Epidermal melanocyte (primary cell): ENCODE data around the gene EHBP1.
"Not testable (repeated sequence)": the region's sequence is repeated elsewhere in the genome, so short reads cannot be mapped to it uniquely, and the experiment has no call there.

ENCODE experiments used
- DNase-seq: peaks from one replicate; pipeline ENCODE4 v3.0.0; 2011; ENCODE audit warnings: low spot score; ENCODE audit not compliant: insufficient read length

The EHBP1 gene

GRCh38 chr2:63009490-63009889, 304.0 kb downstream of the EHBP1 start:
- no peak for DNase-seq

DNA sequence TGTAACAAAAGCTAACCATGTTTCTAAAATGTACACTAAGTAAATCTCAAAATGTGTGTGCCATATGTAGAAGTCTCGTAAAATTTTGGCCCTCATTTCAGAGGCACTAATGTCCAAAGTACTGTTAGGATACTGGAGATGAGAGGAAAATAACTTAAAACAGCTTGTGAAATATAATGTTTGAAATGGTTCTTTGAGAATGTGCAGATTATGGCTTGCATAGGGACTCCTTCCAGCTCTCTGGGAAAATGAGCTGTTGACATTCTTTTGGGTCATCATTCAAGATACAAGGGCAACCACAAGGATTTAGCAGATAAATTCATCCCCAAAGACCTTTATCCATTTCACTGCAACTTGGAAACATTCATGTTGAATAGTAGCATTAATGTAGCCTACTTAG, 307.0 kb downstream of the EHBP1 start:
- DNase-seq, result no peak

GRCh38 chr2:63013438-63013837, 307.9 kb downstream of the EHBP1 start:
- no peak for DNase-seq

DNA sequence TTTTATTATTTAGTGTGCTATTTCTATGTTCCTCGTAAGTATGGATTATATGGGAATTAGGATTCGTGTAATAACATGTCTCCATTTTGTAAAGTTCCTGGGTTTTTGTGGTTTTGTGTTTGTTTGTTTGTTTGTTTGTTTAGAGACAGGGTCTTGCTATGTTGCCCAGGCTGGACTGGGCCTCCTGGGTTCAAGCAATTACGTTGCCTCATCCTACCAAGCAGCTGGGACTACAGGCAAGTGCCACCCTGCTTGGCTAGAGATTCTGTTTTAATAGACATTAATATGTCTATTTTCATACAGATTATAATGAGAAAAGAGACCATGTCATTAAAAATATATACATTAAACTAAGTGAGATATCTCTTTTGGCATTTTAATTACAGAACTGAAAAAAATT, 309.9 kb downstream of the EHBP1 start:
- DNase-seq, result no peak

DNA sequence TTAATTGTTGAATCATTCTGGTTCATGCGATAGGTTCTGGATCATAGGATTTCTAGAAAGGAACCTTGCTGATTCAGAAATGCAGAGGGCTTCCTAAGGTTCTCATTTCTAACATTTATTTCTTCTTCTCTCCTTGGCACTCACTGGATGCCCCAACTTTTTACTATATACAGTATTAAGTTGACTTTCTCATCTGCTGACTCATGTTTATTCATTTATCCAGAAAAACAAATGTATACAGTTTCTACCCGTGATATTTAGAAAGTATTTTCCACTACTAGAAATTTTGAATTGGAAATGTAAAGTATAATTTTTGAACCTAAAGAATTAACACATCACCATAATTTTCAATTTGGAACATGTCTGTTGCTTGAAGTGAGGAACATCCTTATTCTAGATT, 312.9 kb downstream of the EHBP1 start:
- no peak for DNase-seq

- DNase-seq, result not testable (repeated sequence)
Measured at GRCh38 chr2:63019686-63020085, 314.2 kb downstream of the EHBP1 start.

DNA sequence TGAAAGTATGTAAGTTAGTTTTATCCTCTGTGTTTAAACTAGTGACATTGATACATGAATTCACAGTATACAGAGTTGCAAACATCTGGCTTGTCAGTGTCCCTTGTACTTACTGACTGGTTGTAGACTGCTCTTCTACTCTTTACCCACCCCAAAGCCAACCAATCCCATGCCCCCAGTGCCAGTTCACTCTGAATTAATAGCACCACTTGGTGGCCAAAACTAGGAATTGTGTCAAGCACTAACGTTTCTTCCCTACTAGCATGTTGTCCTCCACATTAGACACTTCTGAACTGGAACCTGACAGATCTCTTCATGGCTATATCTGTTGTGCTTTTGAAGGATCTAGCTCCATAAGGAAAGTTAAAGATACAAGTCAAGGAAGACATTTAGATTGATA, 317.9 kb downstream of the EHBP1 start:
- no peak for DNase-seq

DNA sequence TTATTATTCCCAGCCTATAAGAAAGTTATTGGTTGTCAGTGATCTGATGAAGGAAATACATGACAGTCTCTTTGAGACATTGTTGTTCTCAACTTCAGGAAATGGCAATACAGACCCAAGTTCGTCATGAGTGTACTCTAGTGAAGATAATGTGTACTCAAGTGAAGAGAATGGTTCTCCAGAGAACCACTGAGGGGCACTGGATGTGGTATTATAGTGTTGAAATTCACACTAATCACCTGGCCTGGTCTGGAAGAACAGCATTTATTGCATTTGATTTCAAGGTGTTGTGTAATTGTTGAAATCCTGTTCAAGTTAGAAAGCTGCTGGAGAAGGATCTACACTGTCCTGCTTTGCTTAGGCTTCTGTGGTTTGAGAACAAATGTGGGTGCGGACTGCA, 321.7 kb downstream of the EHBP1 start:
- no peak for DNase-seq

GRCh38 chr2:63029058-63029457, 323.5 kb downstream of the EHBP1 start:
- DNase-seq, result no peak

DNA sequence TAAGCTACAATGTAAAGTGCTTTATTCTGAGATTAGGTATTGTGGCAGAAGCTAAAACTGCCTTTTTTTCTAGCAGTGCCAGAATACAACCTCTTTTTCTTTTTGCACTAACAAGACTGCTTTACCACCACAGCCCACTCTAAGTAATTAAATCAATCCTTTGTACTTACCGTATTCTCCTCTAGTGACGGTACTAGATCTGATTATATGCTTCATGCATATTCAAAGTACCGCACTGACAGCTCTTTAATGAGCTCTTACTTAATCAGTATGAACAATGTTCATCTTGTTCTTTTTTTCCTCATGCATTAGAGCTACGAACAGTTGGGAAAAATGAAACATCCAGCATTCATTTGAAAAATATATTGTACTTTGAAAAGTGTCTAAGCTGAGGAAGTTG, 329.0 kb downstream of the EHBP1 start:
- DNase-seq, result no peak

GRCh38 chr2:63035169-63035568, 329.7 kb downstream of the EHBP1 start:
- no peak for DNase-seq

DNA sequence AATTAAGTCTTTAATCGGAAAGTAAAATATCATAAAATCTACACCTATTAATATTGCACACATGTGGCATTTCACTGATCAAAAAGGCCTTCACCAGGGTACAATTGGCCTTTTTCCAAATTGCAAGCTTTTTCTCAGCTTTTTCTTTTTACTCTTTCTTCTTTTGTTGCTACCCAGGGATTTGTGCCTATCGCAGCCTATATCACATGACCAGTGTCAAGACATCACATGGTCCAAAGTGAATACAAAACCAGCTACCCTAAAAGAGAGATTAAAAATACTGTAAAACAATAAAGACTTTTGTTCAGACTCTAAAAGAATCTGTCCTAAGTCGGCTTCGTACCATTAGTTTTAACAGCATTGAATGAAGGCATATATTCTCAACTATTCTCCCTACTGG, 330.1 kb downstream of the EHBP1 start:
- no peak for DNase-seq

- DNase-seq, result no peak
Measured at GRCh38 chr2:63038034-63038433, 332.5 kb downstream of the EHBP1 start.

- DNase-seq, result no peak
Measured at GRCh38 chr2:63040586-63040985, 335.1 kb downstream of the EHBP1 start.

DNA sequence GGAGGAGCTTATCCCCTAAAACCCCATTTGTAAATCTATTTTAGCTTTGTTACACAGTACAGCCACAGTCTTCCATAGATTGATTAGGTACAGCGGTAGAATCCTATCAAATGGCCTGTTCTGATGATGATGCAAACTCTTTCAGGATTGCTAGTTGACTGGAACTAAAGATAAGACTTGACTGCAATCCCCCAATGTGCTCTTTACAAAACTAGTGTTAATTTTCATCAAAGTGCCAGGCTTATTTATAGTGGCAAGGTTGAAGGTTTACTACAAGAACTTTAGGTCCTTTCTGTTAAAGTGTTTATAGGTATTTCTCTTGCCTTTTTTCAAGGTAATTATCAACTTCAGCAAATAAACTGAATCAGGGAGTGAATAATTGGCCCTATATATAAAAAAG, 336.1 kb downstream of the EHBP1 start:
- no peak for DNase-seq

DNA sequence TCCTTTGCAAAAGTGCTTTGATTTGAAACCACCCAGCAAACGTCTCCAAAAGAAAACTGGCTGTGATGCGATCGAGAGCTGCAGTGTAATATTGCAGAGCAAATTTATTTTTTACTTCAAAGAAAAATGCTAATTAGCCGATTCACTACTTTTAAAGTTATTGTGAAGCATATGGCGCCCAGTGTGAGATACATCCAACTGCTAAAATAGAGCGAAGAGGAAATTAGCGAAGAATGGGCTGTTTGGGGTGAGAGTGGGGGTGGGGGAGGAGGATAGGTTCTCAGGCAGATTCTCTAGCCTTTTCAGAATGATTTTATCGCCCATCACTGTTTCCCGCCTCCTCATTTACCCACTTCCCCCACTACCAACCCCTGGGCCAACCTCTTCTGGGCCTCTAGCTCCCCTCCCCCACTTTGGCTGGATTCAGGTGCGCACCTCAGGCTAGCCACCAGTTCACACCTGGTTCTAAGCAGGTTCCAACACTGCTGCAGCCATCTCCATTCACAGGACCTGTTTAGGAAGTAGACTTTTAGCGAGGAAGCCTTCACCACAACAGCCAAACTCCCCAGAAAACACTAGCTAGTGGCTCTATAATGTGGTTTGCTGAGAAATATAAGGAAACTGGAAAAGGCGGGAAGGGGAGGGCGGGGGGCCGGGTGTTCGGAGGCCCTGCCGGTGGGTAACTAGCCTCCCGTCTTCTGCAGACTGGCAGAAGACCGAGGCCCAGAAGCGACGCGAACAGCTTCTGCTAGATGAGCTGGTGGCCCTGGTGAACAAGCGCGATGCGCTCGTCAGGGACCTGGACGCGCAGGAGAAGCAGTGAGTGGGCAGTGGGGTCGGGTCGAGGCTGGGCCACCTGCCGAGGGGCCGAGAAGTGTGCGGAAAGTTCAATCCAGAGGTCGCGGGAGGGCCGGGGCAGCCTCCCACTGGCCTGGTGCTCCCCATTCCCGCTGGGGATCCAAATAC, 339.1 kb downstream of the EHBP1 start:
- no peak for DNase-seq

DNA sequence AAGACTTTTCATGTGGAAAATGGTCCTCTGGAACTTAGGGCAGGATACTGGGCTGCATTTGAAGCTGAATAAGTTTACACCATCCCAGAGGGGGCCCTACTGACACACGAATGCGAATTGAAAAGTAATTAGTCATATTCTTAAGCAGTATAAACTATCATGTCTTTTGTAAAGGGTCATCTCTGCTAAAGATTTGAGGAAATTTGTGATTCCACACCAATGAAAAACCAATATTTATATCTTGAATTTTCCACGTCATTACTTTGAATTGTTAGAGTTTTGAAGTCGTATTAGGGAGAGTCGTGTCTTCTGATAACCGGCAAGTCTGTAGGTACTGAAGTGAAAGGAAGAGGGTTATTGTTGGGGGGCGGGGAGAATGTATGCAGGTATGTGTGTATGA, 341.0 kb downstream of the EHBP1 start:
- no peak for DNase-seq

DNA sequence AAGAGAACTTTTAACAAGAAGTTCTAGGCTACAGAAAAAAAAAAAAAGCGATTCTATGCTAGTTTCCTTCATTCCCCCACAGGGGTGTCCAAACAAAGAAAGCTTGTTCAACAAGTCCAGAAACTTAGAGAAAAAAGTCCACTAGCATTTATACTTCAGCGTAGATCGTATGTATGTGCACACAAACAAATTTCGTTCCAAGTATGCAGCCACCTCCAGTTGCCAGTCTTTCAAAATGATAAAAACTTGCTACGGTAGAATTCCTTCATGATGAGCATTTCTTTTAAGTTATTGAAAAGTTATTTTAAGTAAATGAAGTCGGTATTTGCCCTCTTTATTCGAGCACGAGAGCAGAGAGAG, 341.4 kb downstream of the EHBP1 start:
- no peak for DNase-seq

- DNase-seq, result no peak
Measured at GRCh38 chr2:63047321-63048279, 342.1 kb downstream of the EHBP1 start.

GRCh38 chr2:63048367-63049171, 343.1 kb downstream of the EHBP1 start:
- DNase-seq, result no peak

DNA sequence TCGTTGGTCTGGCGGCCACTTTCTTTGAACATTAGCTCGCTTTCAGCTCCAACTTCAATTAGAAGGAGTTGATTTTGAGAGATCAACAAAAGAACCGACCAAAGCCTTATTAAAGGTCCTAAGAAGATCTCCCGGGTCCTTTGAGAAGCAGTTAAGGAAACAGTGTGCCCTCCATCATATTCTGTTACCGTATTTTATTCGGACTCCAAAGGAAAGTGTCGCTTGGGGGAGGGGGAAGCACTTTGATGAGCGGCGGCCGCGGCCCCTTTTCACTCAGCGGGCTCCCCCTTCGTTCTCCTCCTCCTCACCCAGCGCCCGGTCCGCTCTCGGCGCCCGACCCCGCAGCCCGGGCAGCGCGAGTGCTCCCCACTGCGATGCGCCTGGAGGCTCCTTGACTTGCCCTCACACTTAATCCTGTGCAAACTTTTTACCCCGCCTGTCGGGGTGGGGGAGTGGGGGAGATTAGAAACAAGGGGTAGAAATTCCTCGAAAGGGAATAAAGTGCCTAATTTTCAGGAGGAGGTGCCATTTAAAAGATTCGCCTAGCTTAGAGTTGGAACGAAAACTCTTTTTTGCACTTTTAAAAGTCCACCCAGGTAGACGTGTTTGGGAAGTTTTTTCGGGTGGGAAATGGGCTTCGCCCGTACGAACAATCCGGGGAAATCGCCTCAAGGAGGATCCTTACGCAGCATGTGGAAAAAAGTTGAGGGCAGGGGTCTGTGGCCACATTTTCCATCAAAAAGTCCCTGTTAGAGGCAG, 343.9 kb downstream of the EHBP1 start:
- DNase-seq, result no peak
